Activated naive CD8-positive, alpha-beta T cell treated with anti-CD3 and anti-CD28 coated beads, Interleukin-2, amount 10 ng/mL, durations not matched to agents 7 days and 5 days (primary cell): Measurements from ENCODE around the gene SPRED2. TPM values are rescaled to one million over a fixed set of nuclear protein-coding genes. Genes with fewer than 3 reads are reported as not detected.

Experiments
- ATAC-seq: fragments of 150-1000 bp; cut with Tn5 transposase; one replicate; pipeline ENCODE4 v1.10.0; 2021; ENCODE audit warnings: low read depth, moderate library complexity
- POLR2A ChIA-PET: fragments of 350-600 bp; sonication (Branson Sonifier 250); formaldehyde crosslinking; loops from one replicate; lab custom pipeline; 2021; ENCODE audit warnings: antibody characterized with exemption; lab: Charles Lee
- DNase-seq: peaks from one replicate; pipeline ENCODE4 v3.0.0; 2021
- H3K27ac Mint-ChIP-seq: one replicate; pipeline ENCODE4 v1.8.0; 2022; ENCODE audit warnings: mild to moderate bottlenecking, mixed read lengths
- H3K27me3 Mint-ChIP-seq: one replicate; pipeline ENCODE4 v1.8.0; 2022; ENCODE audit warnings: mild to moderate bottlenecking, moderate library complexity, mixed read lengths
- H3K36me3 Mint-ChIP-seq: one replicate; pipeline ENCODE4 v1.8.0; 2021; ENCODE audit warnings: mild to moderate bottlenecking, mixed read lengths
- H3K4me1 Mint-ChIP-seq: one replicate; pipeline ENCODE4 v1.8.0; 2021; ENCODE audit warnings: mixed read lengths
- H3K4me3 Mint-ChIP-seq: one replicate; pipeline ENCODE4 v1.8.0; 2022; ENCODE audit warnings: mild to moderate bottlenecking, moderate library complexity, mixed read lengths
- H3K9me3 Mint-ChIP-seq: one replicate; pipeline ENCODE4 v1.8.0; 2021; ENCODE audit warnings: mixed read lengths
- total RNA-seq, 2 experiments: library from RNA; stranded (reverse); gene quantifications; one replicate each; pipeline ENCODE4 v1.2.3, GENCODE V29; 2021

The SPRED2 gene
- total RNA-seq, 2 experiments from 2014 or later: 9.3 to 9.9 TPM

DNA sequence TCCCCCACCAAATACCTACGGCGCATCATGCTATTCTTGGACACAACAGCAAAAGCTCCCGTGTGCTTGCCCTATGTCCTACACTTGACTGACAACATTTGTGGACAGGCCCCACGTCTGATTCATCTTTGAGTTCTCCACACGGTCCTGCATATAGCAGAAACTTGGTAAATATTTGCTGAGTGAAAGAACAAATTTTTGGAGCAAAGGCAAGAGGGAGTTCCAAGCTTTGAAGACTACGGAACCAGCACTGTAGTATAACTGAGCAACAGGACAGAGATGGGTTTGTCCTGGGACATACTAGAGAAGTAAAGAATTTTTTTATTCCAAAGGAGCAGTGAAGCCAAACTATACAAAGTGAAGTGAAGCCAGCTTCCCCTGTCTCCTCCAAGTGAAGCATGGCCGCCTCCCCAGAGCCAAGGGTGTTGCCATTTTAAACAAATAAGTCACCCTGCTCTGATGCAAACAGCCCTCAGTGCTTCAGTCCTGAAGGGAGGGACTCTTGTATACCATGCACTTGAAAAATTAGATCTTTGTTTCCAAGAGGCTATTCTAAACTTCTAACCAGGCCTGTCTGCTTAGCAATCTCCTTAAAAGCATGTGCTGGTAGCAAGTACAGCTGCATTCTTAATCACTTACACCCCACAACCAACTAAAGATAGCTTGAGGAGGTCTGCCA is 35.9 kb downstream of the SPRED2 start:
- Mint-ChIP-seq H3K36me3 (peaks cover 7% of the 10 kb centered on the region), H3K27me3 (peaks cover 12% of the 10 kb centered on the region), H3K4me3 (no peak overlapping the region), H3K9me3 (no peaks in the 10 kb centered on the region), H3K4me1 (peaks cover 23% of the 10 kb centered on the region), H3K27ac (no peak overlapping the region)
- DNase-seq: no peak
- POLR2A ChIA-PET: interaction anchor here (1.1 to 1.8 kb wide), 2 partner anchors 35 to 40 kb away, joined by 5 to 10 read pairs; partner anchors contain the start of gene SPRED2
- no peak for ATAC-seq

DNA sequence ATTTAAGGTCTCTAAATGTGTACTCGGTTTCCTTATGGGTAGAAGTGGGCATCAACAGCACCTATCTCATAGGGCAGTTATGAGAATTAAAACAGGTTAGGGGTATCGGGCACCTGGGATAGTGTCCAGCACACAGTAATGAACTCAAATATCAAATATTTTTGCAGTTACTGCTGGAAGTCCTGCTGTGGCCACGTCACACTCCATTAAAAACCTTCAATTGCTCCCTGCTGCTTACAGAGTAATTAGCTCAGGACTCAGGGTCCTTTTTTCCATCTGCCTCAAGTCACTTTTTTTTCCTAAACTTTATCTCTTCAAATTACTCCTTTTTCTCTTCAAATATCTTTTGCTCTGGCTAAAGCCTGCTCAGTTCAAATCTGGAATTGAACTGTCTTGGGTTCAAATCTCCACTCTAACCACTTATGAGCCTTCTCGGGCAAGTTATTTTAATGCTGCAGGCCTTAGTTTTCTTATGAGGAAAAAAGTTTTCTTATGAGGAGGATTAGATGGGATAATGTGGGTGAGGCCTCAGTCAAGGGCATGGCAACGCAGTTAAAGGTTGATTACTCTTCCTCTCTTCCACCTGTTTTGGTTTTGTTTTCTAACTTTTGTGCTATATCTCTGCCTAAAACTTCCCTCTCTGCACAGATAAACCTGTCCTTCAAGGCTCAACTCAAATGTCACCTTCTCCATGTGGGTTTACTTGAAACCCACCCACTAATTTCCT is 36.6 kb downstream of the SPRED2 start:
- ATAC-seq: no peak
- no peak overlapping the region for H3K4me3 Mint-ChIP-seq

DNA sequence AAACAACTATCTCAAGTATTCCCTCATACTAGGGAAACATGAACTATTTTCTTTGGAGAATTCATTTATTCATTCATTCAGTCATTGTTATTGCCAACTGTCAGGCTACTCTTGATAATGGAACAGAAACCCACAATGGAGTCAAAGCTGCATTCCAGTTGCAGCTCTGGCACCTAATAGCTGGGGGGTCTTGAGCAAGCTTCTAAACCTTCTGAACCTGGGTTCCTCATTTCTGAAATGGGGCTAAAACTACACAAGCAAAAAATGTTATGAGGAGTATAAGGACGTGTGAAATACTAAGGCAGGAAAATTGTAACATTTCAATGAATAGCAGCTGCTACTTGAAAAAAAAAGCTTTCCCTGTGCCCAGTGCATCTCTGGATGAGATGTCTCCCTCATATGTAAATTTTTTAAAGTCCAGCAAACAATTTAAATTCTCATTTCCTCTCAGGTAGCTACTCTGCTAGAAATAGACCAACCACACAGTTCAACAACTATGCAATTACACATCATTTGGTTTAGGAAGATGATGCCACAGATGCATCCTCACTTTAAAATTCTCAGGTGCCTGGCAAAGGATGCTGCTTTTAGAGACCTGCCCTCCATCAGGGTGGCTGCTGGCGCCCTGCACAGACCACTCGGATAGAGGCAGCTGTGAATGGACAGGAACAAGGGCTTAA is 38.5 kb downstream of the SPRED2 start:
- H3K27ac Mint-ChIP-seq: no peak overlapping the region
- ATAC-seq: no peak
- H3K9me3 Mint-ChIP-seq: no peaks in the 10 kb centered on the region
- peaks cover 34% of the 10 kb centered on the region for H3K4me1 Mint-ChIP-seq
- H3K27me3 Mint-ChIP-seq: peaks cover 13% of the 10 kb centered on the region
- no peak overlapping the region for H3K4me3 Mint-ChIP-seq
- peaks cover 6% of the 10 kb centered on the region for H3K36me3 Mint-ChIP-seq
- DNase-seq: no peak
- POLR2A ChIA-PET: interaction anchor here (0.6 kb wide), 1 partner anchor 13 kb away, joined by 3 read pairs; no protein-coding TSS in a partner anchor

More for the DNA sequence above, 36.6 kb downstream of the SPRED2 start:
- H3K27me3 Mint-ChIP-seq: peaks cover 12% of the 10 kb centered on the region
- H3K36me3 Mint-ChIP-seq: peaks cover 7% of the 10 kb centered on the region
- no peak overlapping the region for H3K27ac Mint-ChIP-seq
- POLR2A ChIA-PET: no interaction called here
- no peak for DNase-seq
- H3K9me3 Mint-ChIP-seq: no peaks in the 10 kb centered on the region
- peaks cover 24% of the 10 kb centered on the region for H3K4me1 Mint-ChIP-seq

DNA sequence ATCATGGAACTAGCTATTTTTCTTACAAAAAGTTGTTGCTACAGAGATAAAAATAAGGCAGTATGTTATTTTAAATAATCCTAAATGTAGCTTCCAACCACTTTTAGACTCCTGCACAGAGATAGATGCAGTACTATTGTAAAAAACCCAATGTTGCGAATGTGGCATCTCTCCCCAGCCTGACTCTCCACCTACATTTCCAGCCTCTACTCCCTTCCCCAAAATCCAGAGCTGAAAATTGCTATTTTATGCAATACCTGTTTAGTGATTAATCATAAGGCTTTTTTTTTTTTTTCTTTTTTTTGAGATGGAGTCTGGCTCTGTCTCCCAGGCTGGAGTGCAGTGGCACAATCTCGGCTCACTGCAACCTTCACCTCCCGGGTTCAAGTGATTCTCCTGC is 39.4 kb downstream of the SPRED2 start:
- Mint-ChIP-seq H3K4me1 (peaks cover 34% of the 10 kb centered on the region), H3K4me3 (no peak overlapping the region), H3K27ac (no peak overlapping the region), H3K27me3 (peaks cover 13% of the 10 kb centered on the region), H3K9me3 (no peaks in the 10 kb centered on the region), H3K36me3 (peaks cover 3% of the 10 kb centered on the region)
- POLR2A ChIA-PET: no interaction called here
- ATAC-seq: no peak
- DNase-seq: no peak

DNA sequence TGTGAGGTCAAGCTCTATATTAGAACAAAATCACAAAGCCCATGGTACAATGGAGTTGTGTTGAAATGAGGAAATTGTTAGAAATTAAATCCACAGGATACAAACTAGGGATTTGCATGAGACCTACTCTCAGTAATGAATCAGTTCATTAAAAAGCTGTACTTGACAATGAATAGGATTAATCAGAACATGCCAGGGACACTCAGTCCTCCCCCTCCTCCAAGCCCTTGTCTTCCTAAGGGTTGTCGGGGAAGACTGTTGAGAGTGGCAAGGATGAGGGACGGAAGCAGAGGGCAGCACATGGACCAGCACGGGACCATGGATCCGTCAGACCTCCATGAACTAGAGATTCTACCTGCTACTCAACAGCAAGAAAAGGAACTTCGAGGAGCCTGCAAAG is 39.8 kb downstream of the SPRED2 start:
- Mint-ChIP-seq H3K4me1 (peaks cover 33% of the 10 kb centered on the region), H3K36me3 (peaks cover 3% of the 10 kb centered on the region), H3K4me3 (no peak overlapping the region), H3K9me3 (no peaks in the 10 kb centered on the region), H3K27ac (no peak overlapping the region), H3K27me3 (peaks cover 13% of the 10 kb centered on the region)
- no peak for ATAC-seq
- POLR2A ChIA-PET: no interaction called here
- DNase-seq: no peak

DNA sequence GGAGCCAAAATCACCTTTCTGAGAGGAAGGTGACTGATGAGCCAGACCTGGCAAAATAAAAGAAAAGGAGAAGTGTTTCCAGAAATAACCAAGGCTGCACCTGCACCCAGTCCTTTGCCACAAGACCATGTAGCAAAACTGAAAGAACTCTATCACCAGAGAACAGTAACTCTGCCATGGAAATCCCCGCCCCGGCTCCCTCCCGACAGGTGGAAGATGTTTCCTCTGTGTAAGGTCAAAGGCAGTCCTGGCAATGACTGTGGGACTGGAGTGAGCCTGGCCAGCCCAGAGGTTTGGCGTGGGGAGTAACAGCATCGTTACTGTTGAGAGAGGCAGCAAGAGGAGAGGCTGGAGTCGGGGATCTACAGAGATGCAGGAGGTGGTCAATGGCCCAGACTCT is 42.3 kb downstream of the SPRED2 start:
- peaks cover 16% of the 10 kb centered on the region for H3K4me1 Mint-ChIP-seq
- no peak for DNase-seq
- POLR2A ChIA-PET: no interaction called here
- H3K4me3 Mint-ChIP-seq: peak overlapping the region; percentile 30
- H3K9me3 Mint-ChIP-seq: no peaks in the 10 kb centered on the region
- H3K27me3 Mint-ChIP-seq: peaks cover 18% of the 10 kb centered on the region
- H3K27ac Mint-ChIP-seq: no peak overlapping the region
- peaks cover 1% of the 10 kb centered on the region for H3K36me3 Mint-ChIP-seq
- ATAC-seq: peak; percentile 36

DNA sequence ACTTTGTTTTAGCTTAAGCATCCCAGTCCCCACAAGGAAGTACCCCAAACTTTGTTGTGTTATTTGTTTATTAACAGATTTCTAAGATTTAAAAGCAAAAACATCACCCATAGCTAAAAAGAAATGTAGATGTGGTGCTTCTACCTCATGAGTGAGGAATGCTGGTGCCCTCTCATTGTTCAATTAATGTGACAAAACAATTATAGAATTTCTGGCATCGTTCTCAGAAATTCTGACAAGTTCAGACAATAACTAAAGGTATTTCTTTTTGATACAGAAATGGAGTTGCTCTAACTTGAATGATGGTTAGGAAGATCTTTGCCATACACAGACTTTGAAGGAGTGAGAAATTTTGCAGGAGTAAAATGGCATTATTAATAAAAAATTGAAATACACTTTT is 42.9 kb downstream of the SPRED2 start:
- Mint-ChIP-seq H3K36me3 (peaks cover 1% of the 10 kb centered on the region), H3K9me3 (no peaks in the 10 kb centered on the region), H3K27ac (no peak overlapping the region), H3K27me3 (peaks cover 22% of the 10 kb centered on the region), H3K4me3 (no peak overlapping the region), H3K4me1 (peaks cover 18% of the 10 kb centered on the region)
- POLR2A ChIA-PET: no interaction called here
- no peak for ATAC-seq
- DNase-seq: no peak

DNA sequence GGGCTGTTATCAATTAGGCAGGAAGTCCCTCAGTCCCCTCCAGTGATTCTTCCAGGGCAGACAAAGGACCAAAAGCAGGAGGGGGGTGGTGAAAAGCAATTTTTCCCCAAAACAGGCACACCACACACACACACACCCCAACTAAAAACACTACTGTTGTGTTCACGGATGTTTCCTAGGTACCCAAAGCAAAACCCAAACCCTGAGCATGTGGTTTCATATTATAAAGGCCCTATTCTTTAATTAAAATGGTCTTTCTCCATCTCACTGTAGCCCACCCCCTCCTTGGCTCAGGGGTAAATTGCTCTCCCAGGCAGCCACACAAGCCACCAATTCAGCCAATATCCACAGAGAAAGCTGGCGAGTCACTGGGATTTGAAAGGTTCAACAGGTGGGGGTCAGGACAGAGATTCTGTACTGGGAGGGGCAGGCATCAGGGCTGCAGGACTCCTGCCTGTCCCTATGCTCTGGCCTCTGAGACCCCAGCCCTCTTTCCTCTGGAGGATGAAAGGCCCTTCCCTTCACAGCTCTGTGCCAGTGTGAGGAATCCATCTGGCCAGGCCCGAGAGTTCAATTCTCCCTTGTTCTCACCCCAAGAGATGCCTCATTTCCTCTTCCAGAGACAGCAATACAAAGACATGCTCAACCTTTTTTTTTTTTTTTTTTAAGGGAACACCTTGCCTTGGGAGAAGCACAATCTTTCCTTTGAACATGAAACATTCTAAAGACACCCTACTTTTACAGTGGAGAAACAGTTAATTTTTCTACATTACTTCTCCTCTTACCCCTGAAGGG is 43.6 kb downstream of the SPRED2 start:
- peaks cover 1% of the 10 kb centered on the region for H3K36me3 Mint-ChIP-seq
- POLR2A ChIA-PET: no interaction called here
- no peak for DNase-seq
- H3K9me3 Mint-ChIP-seq: no peaks in the 10 kb centered on the region
- no peak for ATAC-seq
- no peak overlapping the region for H3K4me3 Mint-ChIP-seq
- H3K27me3 Mint-ChIP-seq: peaks cover 22% of the 10 kb centered on the region
- no peak overlapping the region for H3K27ac Mint-ChIP-seq
- H3K4me1 Mint-ChIP-seq: peaks cover 13% of the 10 kb centered on the region

DNA sequence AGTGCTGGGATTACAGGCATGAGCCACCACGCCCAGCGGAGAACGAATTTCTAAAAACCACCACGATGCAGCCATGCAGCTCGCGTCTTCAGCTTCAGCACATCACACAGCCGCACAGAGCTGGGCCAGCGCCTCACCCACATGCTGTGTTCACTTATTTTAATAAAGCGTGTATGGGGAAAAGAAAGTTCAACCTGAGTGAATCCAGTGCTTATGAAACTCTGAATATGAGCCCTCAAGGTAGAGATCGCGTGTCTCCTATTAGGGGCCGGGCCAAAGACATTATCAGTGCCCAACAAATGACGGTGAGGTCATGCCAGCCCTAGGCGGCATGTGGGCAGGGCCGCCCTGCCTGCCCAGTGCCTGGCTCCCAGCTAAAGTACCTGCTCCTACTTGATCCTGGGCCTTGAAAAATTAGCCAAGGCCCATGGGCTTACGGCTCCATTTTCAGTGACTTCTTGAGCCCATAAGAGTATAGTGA is 44.3 kb downstream of the SPRED2 start:
- DNase-seq: no peak
- no peak for ATAC-seq
- Mint-ChIP-seq H3K27me3 (peaks cover 25% of the 10 kb centered on the region), H3K36me3 (peaks cover 1% of the 10 kb centered on the region), H3K9me3 (no peaks in the 10 kb centered on the region), H3K27ac (no peak overlapping the region), H3K4me3 (no peak overlapping the region), H3K4me1 (peaks cover 14% of the 10 kb centered on the region)
- POLR2A ChIA-PET: no interaction called here

DNA sequence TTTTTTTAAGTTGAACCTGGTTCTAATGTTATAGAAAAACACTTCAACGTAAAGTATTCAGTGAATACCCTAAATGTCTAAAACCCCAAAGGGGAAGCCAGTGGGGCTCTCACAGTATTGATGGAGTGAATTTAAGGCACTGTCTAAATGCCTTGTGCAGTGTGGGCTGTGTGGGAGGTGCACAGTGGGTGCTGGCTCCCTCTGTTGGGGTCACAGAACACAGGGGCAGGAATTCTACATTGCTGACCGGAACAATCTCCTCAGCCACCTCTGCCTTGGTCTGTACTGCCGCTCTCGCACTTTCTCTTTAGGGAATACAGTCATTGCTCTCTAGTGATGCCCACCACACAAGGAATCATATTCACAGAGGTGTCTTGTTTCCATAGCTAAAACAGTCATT is 45.4 kb downstream of the SPRED2 start:
- ATAC-seq (no peak), DNase-seq (no peak)
- Mint-ChIP-seq H3K36me3 (peaks cover 1% of the 10 kb centered on the region), H3K27ac (no peak overlapping the region), H3K27me3 (peaks cover 16% of the 10 kb centered on the region), H3K9me3 (no peaks in the 10 kb centered on the region), H3K4me1 (peaks cover 23% of the 10 kb centered on the region), H3K4me3 (no peak overlapping the region)
- POLR2A ChIA-PET: interaction anchor here (0.6 kb wide), 1 partner anchor 76 kb away, joined by 3 read pairs; no protein-coding TSS in a partner anchor

DNA sequence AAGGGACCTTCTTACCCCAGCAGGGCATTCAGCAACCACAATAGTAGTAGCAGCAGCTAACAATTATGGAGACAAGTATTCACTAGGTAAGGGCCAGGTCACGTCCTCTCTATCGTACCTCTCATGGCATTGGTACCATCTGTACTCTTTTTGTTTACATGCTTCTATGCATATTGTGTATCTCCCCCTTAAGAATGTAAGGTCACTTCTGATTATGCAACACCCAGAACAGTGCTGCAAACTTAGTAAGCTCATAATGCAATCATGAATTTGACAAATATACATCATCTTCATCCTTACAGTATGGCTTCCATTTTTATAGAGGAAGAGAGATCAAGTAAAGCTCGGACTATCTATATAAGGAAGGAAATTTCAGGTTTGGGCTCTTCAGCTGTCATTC is 46.1 kb downstream of the SPRED2 start:
- ATAC-seq (no peak), DNase-seq (no peak)
- Mint-ChIP-seq H3K4me3 (no peak overlapping the region), H3K36me3 (peaks cover 1% of the 10 kb centered on the region), H3K9me3 (no peaks in the 10 kb centered on the region), H3K4me1 (peaks cover 29% of the 10 kb centered on the region), H3K27me3 (peaks cover 16% of the 10 kb centered on the region), H3K27ac (no peak overlapping the region)
- POLR2A ChIA-PET: interaction anchor here (0.6 kb wide), 1 partner anchor 75 kb away, joined by 3 read pairs; no protein-coding TSS in a partner anchor

DNA sequence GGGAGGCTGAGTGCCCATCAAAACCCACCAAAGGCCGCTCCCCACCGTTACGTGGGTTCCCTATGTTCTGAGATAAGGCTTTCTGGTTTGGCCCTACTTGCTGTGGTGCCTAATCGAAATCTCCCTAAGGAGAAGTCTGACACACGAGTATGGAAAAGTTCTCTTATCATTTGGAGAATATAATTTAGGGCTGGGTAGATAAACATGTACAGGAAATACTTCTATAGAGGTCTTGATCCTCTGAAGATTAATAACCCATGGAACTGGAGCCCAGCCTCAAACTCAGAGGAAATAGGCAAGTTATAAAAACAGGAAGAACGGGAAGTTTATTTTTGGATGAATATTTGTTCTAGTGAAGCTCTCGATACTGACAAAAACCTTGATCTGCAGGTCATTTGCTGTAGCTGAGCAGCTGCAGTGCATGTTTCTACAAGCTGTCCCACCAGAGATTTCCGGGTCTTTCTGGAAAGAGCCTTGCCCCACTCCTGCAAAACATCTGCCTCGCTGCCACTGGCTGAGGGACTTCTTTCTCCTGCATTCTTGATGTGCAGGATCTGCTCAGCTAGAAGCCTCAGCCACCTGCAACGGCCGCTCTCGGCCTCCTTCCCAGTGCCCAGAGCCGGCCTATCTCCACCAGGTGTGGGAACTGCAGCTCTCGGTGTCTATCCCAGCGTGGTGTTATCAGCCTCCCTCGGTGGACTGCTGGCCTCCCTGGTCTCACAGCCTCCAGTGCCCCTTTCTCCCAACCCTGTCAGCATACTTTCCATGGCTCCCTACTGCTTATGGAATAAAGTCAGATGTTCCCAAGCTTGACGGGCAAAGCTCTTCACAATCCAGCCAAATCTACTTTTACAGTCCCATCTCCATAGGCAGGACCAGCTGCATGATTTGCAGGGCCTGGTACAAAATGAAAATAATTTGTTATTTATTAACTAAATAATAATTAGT is 48.6 kb downstream of the SPRED2 start:
- ATAC-seq (no peak), DNase-seq (no peak)
- H3K27me3 Mint-ChIP-seq: peaks cover 25% of the 10 kb centered on the region
- POLR2A ChIA-PET: interaction anchor here (1.2 to 1.4 kb wide), 3 partner anchors 47 to 156 kb away, joined by 4 read pairs; partner anchors contain the start of gene ACTR2
- H3K4me3 Mint-ChIP-seq: no peak overlapping the region
- peaks cover 19% of the 10 kb centered on the region for H3K4me1 Mint-ChIP-seq
- peaks cover 1% of the 10 kb centered on the region for H3K36me3 Mint-ChIP-seq
- no peaks in the 10 kb centered on the region for H3K9me3 Mint-ChIP-seq
- H3K27ac Mint-ChIP-seq: no peak overlapping the region
